Measurements from ENCODE around the gene SLC35C1.

SLC35C1 gene

GRCh38 chr11:45857961-45858474 is 53.1 kb downstream of the SLC35C1 start:
- Mint-ChIP-seq H3K4me1 (peaks cover 12% of the 10 kb centered on the region), H3K36me3 (peaks cover 64% of the 10 kb centered on the region), H3K9me3 (no peaks in the 10 kb centered on the region), H3K4me3 (no peak overlapping the region), H3K27ac (peak overlapping the region; percentile 50)
- no peak for ATAC-seq
- DNase-seq (ENCODE audit: low spot score in 2 of 2), result no peak

GRCh38 chr11:45858751-45859398 is 53.9 kb downstream of the SLC35C1 start:
- Mint-ChIP-seq H3K27ac (peak overlapping the region; percentile 50), H3K4me1 (peaks cover 10% of the 10 kb centered on the region), H3K36me3 (peaks cover 73% of the 10 kb centered on the region), H3K9me3 (no peaks in the 10 kb centered on the region), H3K4me3 (no peak overlapping the region)
- DNase-seq (ENCODE audit: low spot score in 2 of 2), result no peak
- ATAC-seq, result no peak

- H3K4me1 Mint-ChIP-seq, result peaks cover 6% of the 10 kb centered on the region
- no peaks in the 10 kb centered on the region for H3K9me3 Mint-ChIP-seq
- DNase-seq (ENCODE audit: low spot score in 2 of 2), result no peak
- ATAC-seq, result no peak
- H3K4me3 Mint-ChIP-seq, result no peak overlapping the region
- no peak overlapping the region for H3K27ac Mint-ChIP-seq
- peaks cover 78% of the 10 kb centered on the region for H3K36me3 Mint-ChIP-seq
Observed at GRCh38 chr11:45859661-45860140, 54.8 kb downstream of the SLC35C1 start.

- Mint-ChIP-seq H3K27ac (no peak overlapping the region), H3K36me3 (peaks cover 83% of the 10 kb centered on the region), H3K9me3 (no peaks in the 10 kb centered on the region), H3K4me3 (no peak overlapping the region), H3K4me1 (peaks cover 6% of the 10 kb centered on the region)
- DNase-seq (ENCODE audit: low spot score in 2 of 2), result no peak
- ATAC-seq, result no peak
Observed at GRCh38 chr11:45860348-45860747, 55.4 kb downstream of the SLC35C1 start.

- H3K36me3 Mint-ChIP-seq, result peaks cover 79% of the 10 kb centered on the region
- no peak overlapping the region for H3K27ac Mint-ChIP-seq
- no peaks in the 10 kb centered on the region for H3K9me3 Mint-ChIP-seq
- no peak overlapping the region for H3K4me3 Mint-ChIP-seq
- H3K4me1 Mint-ChIP-seq, result peaks cover 6% of the 10 kb centered on the region
- no peak for DNase-seq (ENCODE audit: low spot score in 2 of 2)
- ATAC-seq, result no peak
Observed at GRCh38 chr11:45860764-45861510, 56.0 kb downstream of the SLC35C1 start.
